HG03108 (cell line): Measurements from ENCODE around the gene TYROBP.
"Not testable (repeated sequence)": the region's sequence is repeated elsewhere in the genome, so short reads cannot be mapped to it uniquely, and the experiment has no call there.

Experiments
- ATAC-seq: cut with Tn5 transposase; IDR thresholded peaks from one replicate; pipeline ENCODE4 v1.9.1; 2021; ENCODE audit warnings: moderate library complexity; ENCODE audit not compliant: unreplicated experiment

TYROBP gene

GRCh38 chr19:35908010-35908441 lies at the start of gene TYROBP:
Gene TYROBP (minus strand): TSS chr19:35908295. CDS start chr19:35908228, 67 bp downstream.
- ATAC-seq, result no peak

DNA sequence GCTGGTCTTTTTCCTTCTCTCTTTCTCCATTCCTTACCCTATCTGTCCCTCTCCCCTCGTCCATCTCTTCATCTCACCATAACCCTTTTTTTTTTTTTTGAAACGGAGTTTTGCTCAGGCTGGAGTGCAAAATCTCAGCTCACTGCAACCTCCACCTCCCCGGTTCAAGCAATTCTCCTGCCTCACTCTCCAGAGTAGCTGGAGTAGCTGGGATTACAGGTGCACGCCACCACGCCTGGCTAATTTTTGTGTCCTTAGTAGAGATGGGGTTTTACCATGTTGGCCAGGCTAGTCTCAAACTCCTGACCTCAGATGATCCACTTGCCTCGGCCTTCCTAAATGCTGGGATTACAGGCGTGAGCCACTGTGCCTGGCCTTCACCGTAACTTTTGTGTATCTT lies 49.3 kb upstream of the TYROBP start:
- not testable (repeated sequence) for ATAC-seq

DNA sequence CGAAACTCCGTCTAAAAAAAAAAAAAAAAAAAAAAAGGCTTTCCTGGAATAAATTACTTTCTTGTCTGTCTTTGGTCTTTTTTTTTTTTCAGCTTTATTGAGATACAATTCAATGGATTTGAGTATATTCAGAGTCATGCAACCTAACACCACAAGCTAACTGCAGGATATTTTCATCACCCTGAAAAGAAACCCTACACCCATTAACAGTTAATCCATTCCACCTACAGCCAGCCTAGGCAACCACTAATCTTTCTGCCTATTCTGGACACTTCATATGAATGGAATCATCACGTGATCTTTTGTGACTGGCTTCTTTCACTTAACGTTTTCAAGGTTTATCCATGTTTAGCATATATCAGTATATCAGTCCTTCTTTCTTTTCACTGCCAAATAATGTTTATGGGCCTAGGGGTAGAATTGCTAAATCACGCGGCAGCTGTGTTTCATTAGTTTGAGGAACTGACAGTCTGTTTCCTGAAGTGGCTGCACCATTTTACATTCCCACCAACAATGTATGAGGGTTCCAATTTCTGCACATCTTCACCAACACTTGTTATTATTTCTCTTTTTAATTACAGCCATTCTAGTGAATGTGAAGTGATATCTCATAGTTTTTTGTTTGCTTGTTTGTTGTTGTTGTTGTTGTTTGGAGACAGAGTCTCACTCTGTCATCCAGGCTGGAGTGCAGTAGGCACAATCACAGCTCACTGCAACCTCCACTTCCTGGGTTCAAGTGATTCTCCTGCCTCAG lies 48.0 kb upstream of the TYROBP start:
- ATAC-seq, result no peak

GRCh38 chr19:35949131-35949530 lies 41.0 kb upstream of the TYROBP start:
- ATAC-seq, result no peak

DNA sequence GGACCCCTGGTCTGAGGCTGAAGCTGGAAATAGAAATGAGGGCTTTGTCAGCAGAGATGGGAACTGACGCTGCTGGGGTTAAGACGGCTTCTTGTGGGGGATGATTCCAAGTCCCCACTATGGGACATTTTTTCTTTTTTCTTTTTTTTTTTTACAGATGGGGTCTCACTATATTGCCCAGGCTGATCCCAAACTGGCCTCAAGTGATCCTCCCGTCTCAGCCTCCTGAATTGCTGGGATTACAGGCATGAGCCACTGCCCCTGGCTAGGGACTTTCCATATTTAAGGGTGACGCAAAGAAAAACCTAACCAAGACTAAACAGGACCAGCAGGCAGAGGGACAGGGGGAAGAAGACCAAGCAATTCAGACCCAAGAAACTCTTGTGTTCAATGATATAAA lies 38.1 kb upstream of the TYROBP start:
- ATAC-seq, result no peak

DNA sequence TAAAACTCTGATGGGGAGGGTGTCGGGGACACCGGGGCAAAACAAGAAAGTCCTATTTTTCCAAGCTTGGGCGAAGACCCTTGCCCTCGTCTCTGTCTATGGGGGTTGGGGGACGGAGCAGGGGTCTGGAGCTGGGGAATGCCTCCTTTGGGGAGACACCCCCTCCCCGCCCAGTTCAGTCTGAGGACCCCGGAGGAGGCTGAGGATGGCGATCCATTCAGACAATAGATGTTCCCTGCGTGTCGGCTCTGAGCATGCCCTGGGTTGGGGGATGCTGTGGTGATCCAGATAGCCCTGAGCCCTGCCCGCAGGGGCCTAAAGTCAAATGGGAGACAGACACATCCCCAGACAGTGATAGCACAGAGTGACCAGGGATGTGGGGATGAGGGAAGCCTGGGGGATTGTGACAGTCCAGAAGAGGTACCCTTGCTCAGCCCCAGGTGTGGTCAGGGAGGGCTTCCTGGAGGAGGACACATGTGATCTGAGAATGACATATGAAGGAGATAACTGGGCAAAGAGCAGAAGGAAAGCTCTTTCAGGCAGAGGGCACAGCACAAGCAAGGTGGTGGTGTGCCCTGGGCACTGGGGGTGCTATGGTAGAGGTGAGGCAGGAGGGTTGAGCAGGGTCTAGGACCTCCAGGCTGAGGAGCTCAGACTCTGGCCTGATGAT lies 37.2 kb upstream of the TYROBP start:
- no peak for ATAC-seq

DNA sequence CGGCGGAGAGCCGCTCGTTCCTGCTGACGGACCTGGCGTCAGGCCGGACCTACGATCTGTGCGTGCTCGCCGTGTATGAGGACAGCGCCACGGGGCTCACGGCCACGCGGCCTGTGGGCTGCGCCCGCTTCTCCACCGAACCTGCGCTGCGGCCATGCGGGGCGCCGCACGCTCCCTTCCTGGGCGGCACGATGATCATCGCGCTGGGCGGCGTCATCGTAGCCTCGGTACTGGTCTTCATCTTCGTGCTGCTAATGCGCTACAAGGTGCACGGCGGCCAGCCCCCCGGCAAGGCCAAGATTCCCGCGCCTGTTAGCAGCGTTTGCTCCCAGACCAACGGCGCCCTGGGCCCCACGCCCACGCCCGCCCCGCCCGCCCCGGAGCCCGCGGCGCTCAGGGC lies 36.5 kb upstream of the TYROBP start:
- ATAC-seq, result no peak

- ATAC-seq, result no peak
These were observed 35.5 kb upstream of the TYROBP start for GRCh38 chr19:35943321-35944301.

DNA sequence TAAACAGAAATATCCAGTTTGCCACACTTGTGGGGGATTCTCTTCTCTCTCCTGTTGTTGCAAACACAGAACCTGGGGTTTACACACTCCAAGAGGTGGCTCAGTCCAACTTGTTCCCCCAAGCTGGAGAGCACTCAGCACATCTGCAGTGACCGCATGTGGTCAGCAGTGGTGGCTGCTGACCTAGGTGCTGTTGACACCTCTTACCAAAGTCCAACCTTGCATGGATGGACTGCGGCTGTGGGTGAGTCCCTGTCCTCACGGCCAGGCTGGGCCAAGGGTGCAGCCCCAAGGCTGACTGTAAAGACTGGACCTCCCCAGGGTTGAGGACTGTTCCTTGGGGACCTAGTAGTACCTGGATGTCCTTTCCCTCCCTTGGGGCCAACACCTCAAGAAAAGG lies 34.1 kb upstream of the TYROBP start:
- no peak for ATAC-seq

GRCh38 chr19:35940839-35941238 lies 32.7 kb upstream of the TYROBP start:
- ATAC-seq, result no peak

DNA sequence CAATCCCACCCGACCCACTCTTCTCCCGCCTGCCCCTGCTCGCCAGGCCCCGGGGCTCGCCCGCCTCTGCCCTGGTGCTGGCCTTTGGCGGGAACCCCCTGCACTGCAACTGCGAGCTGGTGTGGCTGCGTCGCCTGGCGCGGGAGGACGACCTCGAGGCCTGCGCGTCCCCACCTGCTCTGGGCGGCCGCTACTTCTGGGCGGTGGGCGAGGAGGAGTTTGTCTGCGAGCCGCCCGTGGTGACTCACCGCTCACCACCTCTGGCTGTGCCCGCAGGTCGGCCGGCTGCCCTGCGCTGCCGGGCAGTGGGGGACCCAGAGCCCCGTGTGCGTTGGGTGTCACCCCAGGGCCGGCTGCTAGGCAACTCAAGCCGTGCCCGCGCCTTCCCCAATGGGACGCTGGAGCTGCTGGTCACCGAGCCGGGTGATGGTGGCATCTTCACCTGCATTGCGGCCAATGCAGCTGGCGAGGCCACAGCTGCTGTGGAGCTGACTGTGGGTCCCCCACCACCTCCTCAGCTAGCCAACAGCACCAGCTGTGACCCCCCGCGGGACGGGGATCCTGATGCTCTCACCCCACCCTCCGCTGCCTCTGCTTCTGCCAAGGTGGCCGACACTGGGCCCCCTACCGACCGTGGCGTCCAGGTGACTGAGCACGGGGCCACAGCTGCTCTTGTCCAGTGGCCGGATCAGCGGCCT lies 32.1 kb upstream of the TYROBP start:
- no peak for ATAC-seq

GRCh38 chr19:35939307-35940077 lies 31.4 kb upstream of the TYROBP start:
- no peak for ATAC-seq

- ATAC-seq, result no peak
These were observed 30.5 kb upstream of the TYROBP start for GRCh38 chr19:35938282-35939224.

GRCh38 chr19:35937345-35938281 lies 29.5 kb upstream of the TYROBP start:
- no peak for ATAC-seq

DNA sequence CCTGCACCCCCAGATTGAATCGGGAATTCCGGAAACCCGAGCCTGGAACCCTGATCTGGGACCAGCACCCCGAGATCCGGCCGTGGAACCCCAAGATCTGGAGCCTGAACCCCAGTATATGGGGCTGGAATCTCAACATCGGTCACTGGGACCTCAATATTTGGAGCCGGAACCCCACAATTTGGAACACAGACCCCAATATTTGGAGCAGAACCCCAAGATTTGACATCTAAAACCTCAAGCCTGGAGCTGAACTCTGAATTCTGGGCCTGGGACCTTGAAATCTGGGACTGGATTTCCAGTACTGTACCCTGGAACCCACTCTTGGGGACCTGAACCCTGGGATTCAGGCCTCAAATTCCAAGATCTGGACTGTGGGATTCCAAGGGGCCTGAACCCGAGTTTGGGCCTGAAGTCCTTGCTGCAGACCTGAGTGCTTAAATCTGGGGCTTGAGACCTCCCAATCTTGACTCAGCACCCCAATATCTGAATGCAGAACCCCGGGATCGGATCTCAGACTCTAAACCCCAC lies 28.7 kb upstream of the TYROBP start:
- ATAC-seq, result no peak

DNA sequence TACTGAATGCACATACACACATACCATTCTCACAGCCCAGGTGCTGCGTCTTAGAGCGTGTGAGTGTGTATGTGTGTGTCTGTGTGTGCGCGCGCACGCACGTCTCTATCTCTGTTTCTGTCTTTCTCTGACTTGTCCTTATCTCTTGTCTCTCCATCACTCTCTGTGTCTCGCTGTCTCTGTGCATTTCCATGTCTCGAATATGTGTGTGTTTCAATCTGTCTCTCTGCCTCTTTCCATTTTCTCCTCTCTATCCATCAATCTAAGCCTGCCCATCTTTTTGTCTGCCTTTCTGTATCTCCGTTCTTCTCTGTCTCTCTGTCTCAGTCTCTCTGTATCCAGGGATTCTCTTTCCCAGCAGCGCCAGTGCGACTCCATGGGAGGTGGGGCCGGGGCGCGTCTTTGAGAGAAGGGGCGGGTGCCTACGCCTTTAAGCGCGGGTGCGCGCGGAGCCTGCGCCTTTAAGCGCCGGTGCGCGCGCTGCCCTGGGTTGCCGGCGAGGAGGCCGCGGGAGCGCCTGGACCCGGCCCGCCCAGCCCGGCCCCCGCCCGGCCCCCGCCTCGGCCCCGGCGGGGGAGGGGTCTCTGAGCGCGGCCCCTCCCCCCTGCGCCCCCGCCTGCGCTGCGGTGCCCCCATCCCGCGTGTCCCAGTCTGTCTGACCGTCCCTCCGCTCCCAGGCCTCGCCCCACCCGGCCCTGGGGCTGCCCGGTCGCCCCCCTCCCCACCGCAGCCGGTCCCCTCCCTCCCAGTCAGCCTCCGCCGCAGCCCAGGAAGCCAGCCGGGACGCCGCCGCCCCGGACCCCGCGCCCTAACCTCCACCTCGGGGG lies 28.0 kb upstream of the TYROBP start, which contains the start of gene LRFN3:
Gene LRFN3, plus strand, starts transcription at position 464 of the 827 bp plus-strand sequence. CDS start 3,052 bp downstream, outside the sequence.
- no peak for ATAC-seq
